HEK293T (cell line): Measurements from ENCODE around the gene RNF214.

Source experiments
- CTCF ChIA-PET: fragments of 350-600 bp; formaldehyde crosslinking; extraction: SDS; loops from one replicate; lab custom pipeline; 2021; ENCODE audit warnings: antibody characterized with exemption, inconsistent platforms; lab: Yijun Ruan, JAX
- POLR2A ChIA-PET: fragments of 350-600 bp; formaldehyde crosslinking; extraction: SDS; loops from one replicate; lab custom pipeline; 2020; ENCODE audit warnings: antibody characterized with exemption, inconsistent platforms; lab: Yijun Ruan, JAX
- DNase-seq: peaks from one replicate; pipeline ENCODE4 v3.0.0; 2012; ENCODE audit warnings: mixed read lengths; ENCODE audit errors: extremely low spot score
- ARNT ChIP-seq: fragments of 450-650 bp; IDR thresholded peaks from 2 replicates; pipeline ENCODE4 v1.6.1; 2017; ENCODE audit warnings: mild to moderate bottlenecking
- BHLHE40 ChIP-seq: fragments of 450-650 bp; IDR thresholded peaks from 2 replicates; pipeline ENCODE4 v1.6.1; 2016; ENCODE audit warnings: mild to moderate bottlenecking, moderate library complexity, borderline replicate concordance
- CTBP1 ChIP-seq: fragments of 450-650 bp; IDR thresholded peaks from 2 replicates; pipeline ENCODE4 v1.6.1; 2016; ENCODE audit warnings: borderline replicate concordance
- ELF4 ChIP-seq: fragments of 450-650 bp; IDR thresholded peaks from 2 replicates; pipeline ENCODE4 v1.6.1; 2017; ENCODE audit warnings: antibody characterized with exemption
- FOXA1 ChIP-seq: fragments of 450-650 bp; IDR thresholded peaks from 2 replicates; pipeline ENCODE4 v1.6.1; 2016; ENCODE audit warnings: mild to moderate bottlenecking
- FOXK2 ChIP-seq: fragments of 450-650 bp; IDR thresholded peaks from 2 replicates; pipeline ENCODE4 v1.6.1; 2016; ENCODE audit warnings: mild to moderate bottlenecking
- FOXM1 ChIP-seq: fragments of 450-650 bp; IDR thresholded peaks from 2 replicates; pipeline ENCODE4 v1.6.1; 2017; ENCODE audit warnings: mild to moderate bottlenecking, borderline replicate concordance
- HDGF ChIP-seq: fragments of 450-650 bp; IDR thresholded peaks from 2 replicates; pipeline ENCODE4 v1.6.1; 2017; ENCODE audit warnings: antibody characterized with exemption, borderline replicate concordance
- L3MBTL2 ChIP-seq: fragments of 450-650 bp; conservative IDR thresholded peaks from 2 replicates; pipeline ENCODE4 v1.6.1; 2016; ENCODE audit warnings: mild to moderate bottlenecking
- LEF1 ChIP-seq: fragments of 450-650 bp; IDR thresholded peaks from 2 replicates; pipeline ENCODE4 v1.6.1; 2017; ENCODE audit warnings: mild to moderate bottlenecking, borderline replicate concordance
- NFRKB ChIP-seq: fragments of 450-650 bp; IDR thresholded peaks from 2 replicates; pipeline ENCODE4 v1.6.1; 2016; ENCODE audit warnings: mild to moderate bottlenecking, moderate library complexity
- PKNOX1 ChIP-seq: fragments of 450-650 bp; IDR thresholded peaks from 2 replicates; pipeline ENCODE4 v1.6.1; 2016
- SP1 ChIP-seq: fragments of 450-650 bp; IDR thresholded peaks from 2 replicates; pipeline ENCODE4 v1.6.1; 2017
- SUZ12 ChIP-seq: fragments of 450-650 bp; IDR thresholded peaks from 2 replicates; pipeline ENCODE4 v1.6.1; 2016; ENCODE audit warnings: mild to moderate bottlenecking
- TARDBP ChIP-seq: fragments of 450-650 bp; IDR thresholded peaks from 2 replicates; pipeline ENCODE4 v1.6.1; 2016
- ZNF384 ChIP-seq: fragments of 450-650 bp; IDR thresholded peaks from 2 replicates; pipeline ENCODE4 v1.6.1; 2016

Gene RNF214

GRCh38 chr11:117212697-117213355 lies 19.6 kb upstream of the RNF214 start:
- no peak for TF ChIP-seq CTBP1
- no peak for TF ChIP-seq PKNOX1
- TF ChIP-seq ZNF384: no peak
- TF ChIP-seq L3MBTL2: no peak
- TF ChIP-seq TARDBP: no peak
- TF ChIP-seq SUZ12: no peak
- TF ChIP-seq NFRKB: no peak
- no peak for TF ChIP-seq FOXK2
- no peak for TF ChIP-seq FOXM1
- no peak for TF ChIP-seq LEF1
- TF ChIP-seq FOXA1: no peak
- no peak for TF ChIP-seq BHLHE40
- no peak for TF ChIP-seq HDGF
- ChIA-PET POLR2A (no interaction called here), CTCF (interaction anchor here (1.7 kb wide), 1 partner anchor 12 kb away, joined by 3 read pairs; no protein-coding TSS in a partner anchor)
- DNase-seq: no peak

- POLR2A ChIA-PET: no interaction called here
Measured at GRCh38 chr11:117214404-117215110, 17.9 kb upstream of the RNF214 start.

GRCh38 chr11:117217141-117218084 lies 15.1 kb upstream of the RNF214 start:
- CTCF ChIA-PET: interaction anchor here (0.9 kb wide), 1 partner anchor 9 kb away, joined by 3 read pairs; no protein-coding TSS in a partner anchor
- POLR2A ChIA-PET: no interaction called here
- no peak for TF ChIP-seq FOXM1
- no peak for TF ChIP-seq CTBP1
- TF ChIP-seq NFRKB: no peak
- TF ChIP-seq ELF4: no peak
- no peak for TF ChIP-seq SP1
- no peak for TF ChIP-seq HDGF
- no peak for TF ChIP-seq FOXK2
- TF ChIP-seq L3MBTL2: no peak
- DNase-seq: no peak

More at GRCh38 chr11:117214404-117215110, 17.9 kb upstream of the RNF214 start:
- TF ChIP-seq BHLHE40 (no peak), ARNT (no peak), FOXA1 (no peak), ELF4 (no peak), TARDBP (no peak), SUZ12 (no peak), FOXK2 (no peak), L3MBTL2 (no peak), CTBP1 (no peak), LEF1 (no peak), PKNOX1 (no peak), SP1 (no peak), FOXM1 (no peak), NFRKB (no peak), ZNF384 (no peak), HDGF (no peak)
- no peak for DNase-seq
- CTCF ChIA-PET: interaction anchor here (0.6 kb wide), 1 partner anchor 18 kb away, joined by 3 read pairs; the partner anchor contains the start of gene RNF214

DNA sequence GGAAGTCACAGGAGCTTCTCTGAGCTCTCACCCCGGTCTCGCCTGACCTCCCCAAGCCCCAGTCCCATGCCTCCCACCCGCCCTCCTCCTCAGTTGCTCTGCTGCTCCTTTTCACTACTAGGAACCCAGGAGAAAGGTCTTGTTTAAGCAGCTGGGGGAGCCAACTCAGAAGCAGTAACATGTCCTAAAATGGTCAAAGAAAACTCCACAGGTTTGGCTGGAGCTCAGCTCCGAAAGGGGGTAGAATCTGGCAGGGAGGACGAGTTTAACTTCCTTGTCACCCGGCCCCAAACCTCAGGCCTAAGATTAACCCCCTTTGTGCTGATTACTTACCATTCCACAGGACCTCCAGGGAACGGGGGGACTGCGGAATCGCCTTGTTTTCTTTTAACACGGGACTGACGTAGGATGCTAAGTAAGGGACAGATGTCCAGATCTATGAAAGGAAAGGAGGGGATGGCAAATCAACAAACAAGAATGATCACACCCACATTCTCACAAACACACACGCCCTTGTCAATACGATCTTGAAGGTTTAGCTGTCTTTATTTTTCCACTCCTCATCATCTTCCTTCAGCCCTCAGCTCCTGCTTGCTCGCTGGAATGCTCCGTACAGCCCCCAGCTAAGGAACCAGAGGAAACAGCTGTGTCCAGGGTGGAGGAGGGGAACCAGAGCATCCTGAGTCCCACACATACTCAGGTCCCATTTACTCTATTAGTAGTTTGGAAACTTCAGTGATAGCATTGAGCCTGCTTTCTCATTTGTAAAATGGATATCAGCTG lies 14.1 kb upstream of the RNF214 start:
- no peak for DNase-seq
- TF ChIP-seq HDGF: no peak
- no peak for TF ChIP-seq ZNF384
- TF ChIP-seq CTBP1: no peak
- no peak for TF ChIP-seq SP1
- TF ChIP-seq FOXK2: no peak
- no peak for TF ChIP-seq BHLHE40
- TF ChIP-seq PKNOX1: no peak
- TF ChIP-seq NFRKB: no peak
- CTCF ChIA-PET: interaction anchor here (0.9 kb wide), 1 partner anchor 8 kb away, joined by 3 read pairs; no protein-coding TSS in a partner anchor
- POLR2A ChIA-PET: no interaction called here

DNA sequence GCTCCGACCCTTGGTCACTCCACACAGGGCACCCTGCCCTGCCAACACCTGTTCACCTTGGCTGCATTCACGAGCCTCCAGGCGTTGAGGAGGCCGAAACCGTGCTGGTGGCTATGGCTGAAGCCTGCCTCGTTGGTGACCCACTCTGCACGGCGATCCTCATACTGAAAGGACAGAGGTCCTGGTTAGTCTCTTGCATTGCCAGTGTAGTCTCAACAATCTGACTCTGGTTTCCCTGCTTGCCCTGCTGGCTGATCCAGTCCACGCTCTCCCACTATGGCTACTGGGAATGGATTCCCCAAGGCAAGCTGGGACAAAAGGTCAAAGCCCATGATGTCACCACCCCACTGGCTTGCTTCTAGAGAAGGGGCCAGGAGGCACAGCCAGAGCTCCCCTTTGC lies 13.5 kb upstream of the RNF214 start:
- no peak for DNase-seq
- ChIA-PET POLR2A (no interaction called here), CTCF (no interaction called here)
- TF ChIP-seq FOXA1: no peak
- no peak for TF ChIP-seq HDGF
- TF ChIP-seq BHLHE40: no peak
- no peak for TF ChIP-seq LEF1
- no peak for TF ChIP-seq PKNOX1
- TF ChIP-seq FOXM1: no peak
- no peak for TF ChIP-seq L3MBTL2
- no peak for TF ChIP-seq SP1
- TF ChIP-seq SUZ12: no peak
- no peak for TF ChIP-seq NFRKB
- no peak for TF ChIP-seq ELF4
- no peak for TF ChIP-seq ZNF384
